ENCODE measurements around the gene COL5A1. TPM values are rescaled to one million over a fixed set of nuclear protein-coding genes. Genes with fewer than 3 reads are reported as not detected.

The COL5A1 gene
- total RNA-seq, 1 donor, result 0.21 TPM

GRCh38 chr9:134772331-134772730 lies 130.7 kb downstream of the COL5A1 start:
- Histone ChIP-seq H3K9me3 (ENCODE audit: low read depth, low read length) (no peaks in the 10 kb centered on the region), H3K4me3 (ENCODE audit: low read length) (no peak overlapping the region), H3K27me3 (ENCODE audit: insufficient read depth, low read length) (peaks cover 7% of the 10 kb centered on the region), H3K4me1 (ENCODE audit: insufficient read depth, low read length) (no peaks in the 10 kb centered on the region)

- Histone ChIP-seq H3K9me3 (ENCODE audit: low read depth, low read length) (no peaks in the 10 kb centered on the region), H3K27me3 (ENCODE audit: insufficient read depth, low read length) (peaks cover 7% of the 10 kb centered on the region), H3K4me3 (ENCODE audit: low read length) (no peak overlapping the region), H3K4me1 (ENCODE audit: insufficient read depth, low read length) (no peaks in the 10 kb centered on the region)
Measured at GRCh38 chr9:134773842-134774241, 132.2 kb downstream of the COL5A1 start.

- Histone ChIP-seq H3K4me1 (ENCODE audit: insufficient read depth, low read length) (no peaks in the 10 kb centered on the region), H3K9me3 (ENCODE audit: low read depth, low read length) (no peaks in the 10 kb centered on the region), H3K4me3 (ENCODE audit: low read length) (no peak overlapping the region), H3K27me3 (ENCODE audit: insufficient read depth, low read length) (peaks cover 7% of the 10 kb centered on the region)
Measured at GRCh38 chr9:134774410-134774809, 132.8 kb downstream of the COL5A1 start.

- H3K27me3 ChIP-seq (ENCODE audit: insufficient read depth, low read length), result peaks cover 7% of the 10 kb centered on the region
- no peak overlapping the region for H3K4me3 ChIP-seq (ENCODE audit: low read length)
- no peaks in the 10 kb centered on the region for H3K4me1 ChIP-seq (ENCODE audit: insufficient read depth, low read length)
- H3K9me3 ChIP-seq (ENCODE audit: low read depth, low read length), result no peaks in the 10 kb centered on the region
Measured at GRCh38 chr9:134775081-134775951, 133.7 kb downstream of the COL5A1 start.

GRCh38 chr9:134776080-134776796 lies 134.6 kb downstream of the COL5A1 start:
- no peaks in the 10 kb centered on the region for H3K4me1 ChIP-seq (ENCODE audit: insufficient read depth, low read length)
- H3K27me3 ChIP-seq (ENCODE audit: insufficient read depth, low read length), result peaks cover 1% of the 10 kb centered on the region
- H3K4me3 ChIP-seq (ENCODE audit: low read length), result no peak overlapping the region
- no peaks in the 10 kb centered on the region for H3K9me3 ChIP-seq (ENCODE audit: low read depth, low read length)

GRCh38 chr9:134777153-134777552 lies 135.6 kb downstream of the COL5A1 start:
- Histone ChIP-seq H3K4me1 (ENCODE audit: insufficient read depth, low read length) (no peaks in the 10 kb centered on the region), H3K27me3 (ENCODE audit: insufficient read depth, low read length) (no peaks in the 10 kb centered on the region), H3K4me3 (ENCODE audit: low read length) (no peak overlapping the region), H3K9me3 (ENCODE audit: low read depth, low read length) (no peaks in the 10 kb centered on the region)

GRCh38 chr9:134778156-134778555 lies 136.6 kb downstream of the COL5A1 start:
- no peaks in the 10 kb centered on the region for H3K4me1 ChIP-seq (ENCODE audit: insufficient read depth, low read length)
- H3K27me3 ChIP-seq (ENCODE audit: insufficient read depth, low read length), result no peaks in the 10 kb centered on the region
- H3K4me3 ChIP-seq (ENCODE audit: low read length), result no peak overlapping the region
- no peaks in the 10 kb centered on the region for H3K9me3 ChIP-seq (ENCODE audit: low read depth, low read length)

- Histone ChIP-seq H3K4me1 (ENCODE audit: insufficient read depth, low read length) (no peaks in the 10 kb centered on the region), H3K9me3 (ENCODE audit: low read depth, low read length) (no peaks in the 10 kb centered on the region), H3K4me3 (ENCODE audit: low read length) (no peak overlapping the region), H3K27me3 (ENCODE audit: insufficient read depth, low read length) (no peaks in the 10 kb centered on the region)
Measured at GRCh38 chr9:134778841-134779411, 137.3 kb downstream of the COL5A1 start.

GRCh38 chr9:134779640-134780039 lies 138.0 kb downstream of the COL5A1 start:
- Histone ChIP-seq H3K9me3 (ENCODE audit: low read depth, low read length) (no peaks in the 10 kb centered on the region), H3K27me3 (ENCODE audit: insufficient read depth, low read length) (no peaks in the 10 kb centered on the region), H3K4me1 (ENCODE audit: insufficient read depth, low read length) (no peaks in the 10 kb centered on the region), H3K4me3 (ENCODE audit: low read length) (no peak overlapping the region)

- Histone ChIP-seq H3K4me1 (ENCODE audit: insufficient read depth, low read length) (no peaks in the 10 kb centered on the region), H3K27me3 (ENCODE audit: insufficient read depth, low read length) (no peaks in the 10 kb centered on the region), H3K4me3 (ENCODE audit: low read length) (no peak overlapping the region), H3K9me3 (ENCODE audit: low read depth, low read length) (no peaks in the 10 kb centered on the region)
Measured at GRCh38 chr9:134781591-134782302, 140.1 kb downstream of the COL5A1 start.

GRCh38 chr9:134782921-134783698 lies 141.5 kb downstream of the COL5A1 start:
- Histone ChIP-seq H3K4me3 (ENCODE audit: low read length) (no peak overlapping the region), H3K9me3 (ENCODE audit: low read depth, low read length) (no peaks in the 10 kb centered on the region), H3K4me1 (ENCODE audit: insufficient read depth, low read length) (no peaks in the 10 kb centered on the region), H3K27me3 (ENCODE audit: insufficient read depth, low read length) (no peaks in the 10 kb centered on the region)

- H3K27me3 ChIP-seq (ENCODE audit: insufficient read depth, low read length), result no peaks in the 10 kb centered on the region
- H3K4me1 ChIP-seq (ENCODE audit: insufficient read depth, low read length), result no peaks in the 10 kb centered on the region
- H3K9me3 ChIP-seq (ENCODE audit: low read depth, low read length), result no peaks in the 10 kb centered on the region
- no peak overlapping the region for H3K4me3 ChIP-seq (ENCODE audit: low read length)
Measured at GRCh38 chr9:134783699-134784039, 142.1 kb downstream of the COL5A1 start.

GRCh38 chr9:134784577-134785305 lies 143.1 kb downstream of the COL5A1 start:
- H3K27me3 ChIP-seq (ENCODE audit: insufficient read depth, low read length), result no peaks in the 10 kb centered on the region
- no peak overlapping the region for H3K4me3 ChIP-seq (ENCODE audit: low read length)
- H3K9me3 ChIP-seq (ENCODE audit: low read depth, low read length), result no peaks in the 10 kb centered on the region
- no peaks in the 10 kb centered on the region for H3K4me1 ChIP-seq (ENCODE audit: insufficient read depth, low read length)

Data from mononuclear cell (primary cell).